D341Med (cell line): Measurements from ENCODE around the gene OR7G3.

Experiments
- DNase-seq: peaks from one replicate; pipeline ENCODE4 v3.0.0; 2012; ENCODE audit warnings: low spot score

Gene OR7G3

GRCh38 chr19:9107375-9107774 lies 19.4 kb downstream of the OR7G3 start, which contains the start of gene OR7G2:
Gene OR7G2 (minus strand): TSS chr19:9107475. CDS start chr19:9103243, 4,232 bp downstream.
- no peak for DNase-seq

- DNase-seq = no peak
Observed at GRCh38 chr19:9086761-9087160, 40.0 kb downstream of the OR7G3 start, which contains the start of gene OR1M1. Gene OR1M1 (plus strand): TSS chr19:9087061. CDS start chr19:9093245, 6,184 bp downstream.

- DNase-seq = no peak
Observed at GRCh38 chr19:9078651-9079050, 48.1 kb downstream of the OR7G3 start.

- no peak for DNase-seq
Observed at GRCh38 chr19:9076901-9077300, 49.8 kb downstream of the OR7G3 start.
